Cardiac muscle cell (in vitro differentiated cells and primary cell): Measurements from ENCODE around the gene GRID1. TPM values are rescaled to one million over a fixed set of nuclear protein-coding genes. Genes with fewer than 3 reads are reported as not detected.

Experiments used
- DNase-seq, 2 donors: peaks; one replicate each; pipeline versions ENCODE4 v3.0.0 to v3.0.0-alpha.2; 2010 to 2017; ENCODE audit warnings: low read depth in 1 of 2, low spot score in 1 of 2
- H3K27ac ChIP-seq: fragments of 200-600 bp; sonication (generic); 2 replicates; pipeline ENCODE4 v1.5.1; 2016
- H3K27me3 ChIP-seq: fragments of 200-600 bp; sonication (generic); 2 replicates; pipeline ENCODE4 v1.6.0; 2016; ENCODE audit warnings: control low read depth
- H3K36me3 ChIP-seq: fragments of 200-600 bp; sonication (generic); 2 replicates; pipeline ENCODE4 v1.5.1; 2016; ENCODE audit warnings: control low read depth
- H3K4me1 ChIP-seq: fragments of 200-600 bp; sonication (generic); 2 replicates; pipeline ENCODE4 v1.8.1; 2017; ENCODE audit warnings: low read depth, mild to moderate bottlenecking, mixed run types
- H3K4me3 ChIP-seq: fragments of 200-600 bp; sonication (generic); 2 replicates; pipeline ENCODE4 v1.5.1; 2016; ENCODE audit warnings: mild to moderate bottlenecking
- H3K9me3 ChIP-seq: fragments of 200-600 bp; sonication (generic); 2 replicates; pipeline ENCODE4 v1.5.1; 2017; ENCODE audit warnings: low read depth, mild to moderate bottlenecking, control low read depth
- CTCF ChIP-seq: IDR thresholded peaks from 2 replicates; pipeline ENCODE4 v1.5.1; 2012; ENCODE audit warnings: low read depth, mild to moderate bottlenecking, low read length
- polyA plus RNA-seq: library from polyadenylated mRNA; unstranded; fragments of >200 nt; fragmentation: Nextera tagmentation; extraction: Ambion mirVana; gene quantifications from 2 replicates; pipeline ENCODE4 v1.2.1, GENCODE V29; 2016
- total RNA-seq: library from RNA; depleted of rRNA; stranded (reverse); fragments of >200 nt; gene quantifications from 2 replicates; pipeline ENCODE4 v1.2.3, GENCODE V29; 2016

The GRID1 gene
- total and polyA plus RNA-seq, 2 experiments from 2014 or later, result 1.5 to 1.6 TPM

- DNase-seq, result peak in 1 of 2 donors; percentile 31
- Histone ChIP-seq H3K4me1 (peaks cover 3% of the 10 kb centered on the region), H3K4me3 (no peak overlapping the region), H3K9me3 (no peaks in the 10 kb centered on the region), H3K27me3 (no peaks in the 10 kb centered on the region), H3K27ac (no peak overlapping the region), H3K36me3 (no peaks in the 10 kb centered on the region)
- TF ChIP-seq CTCF, result no peak
Measured at GRCh38 chr10:86345296-86345858, 21.2 kb downstream of the GRID1 start.

GRCh38 chr10:86344714-86345161, 21.9 kb downstream of the GRID1 start:
- no peak for DNase-seq
- Histone ChIP-seq H3K4me3 (no peak overlapping the region), H3K36me3 (no peaks in the 10 kb centered on the region), H3K27ac (no peak overlapping the region), H3K9me3 (no peaks in the 10 kb centered on the region), H3K4me1 (peaks cover 3% of the 10 kb centered on the region), H3K27me3 (no peaks in the 10 kb centered on the region)
- TF ChIP-seq CTCF, result no peak

- no peaks in the 10 kb centered on the region for H3K36me3 ChIP-seq
- H3K4me1 ChIP-seq, result peaks cover 3% of the 10 kb centered on the region
- TF ChIP-seq CTCF, result no peak
- no peak overlapping the region for H3K27ac ChIP-seq
- no peak for DNase-seq
- H3K9me3 ChIP-seq, result no peaks in the 10 kb centered on the region
- no peak overlapping the region for H3K4me3 ChIP-seq
- no peaks in the 10 kb centered on the region for H3K27me3 ChIP-seq
Measured at GRCh38 chr10:86344281-86344680, 22.3 kb downstream of the GRID1 start.

- no peak overlapping the region for H3K4me3 ChIP-seq
- no peak for DNase-seq
- H3K27me3 ChIP-seq, result no peaks in the 10 kb centered on the region
- no peak overlapping the region for H3K27ac ChIP-seq
- TF ChIP-seq CTCF, result no peak
- peaks cover 3% of the 10 kb centered on the region for H3K4me1 ChIP-seq
- H3K36me3 ChIP-seq, result no peaks in the 10 kb centered on the region
- no peaks in the 10 kb centered on the region for H3K9me3 ChIP-seq
Measured at GRCh38 chr10:86343761-86344160, 22.8 kb downstream of the GRID1 start.

- H3K36me3 ChIP-seq, result no peaks in the 10 kb centered on the region
- H3K27ac ChIP-seq, result no peak overlapping the region
- H3K27me3 ChIP-seq, result no peaks in the 10 kb centered on the region
- H3K4me3 ChIP-seq, result no peak overlapping the region
- TF ChIP-seq CTCF, result no peak
- DNase-seq, result no peak
- H3K4me1 ChIP-seq, result peaks cover 3% of the 10 kb centered on the region
- no peaks in the 10 kb centered on the region for H3K9me3 ChIP-seq
Measured at GRCh38 chr10:86342111-86342863, 24.3 kb downstream of the GRID1 start.
